ENCODE results near the gene NLRP12.

DNA sequence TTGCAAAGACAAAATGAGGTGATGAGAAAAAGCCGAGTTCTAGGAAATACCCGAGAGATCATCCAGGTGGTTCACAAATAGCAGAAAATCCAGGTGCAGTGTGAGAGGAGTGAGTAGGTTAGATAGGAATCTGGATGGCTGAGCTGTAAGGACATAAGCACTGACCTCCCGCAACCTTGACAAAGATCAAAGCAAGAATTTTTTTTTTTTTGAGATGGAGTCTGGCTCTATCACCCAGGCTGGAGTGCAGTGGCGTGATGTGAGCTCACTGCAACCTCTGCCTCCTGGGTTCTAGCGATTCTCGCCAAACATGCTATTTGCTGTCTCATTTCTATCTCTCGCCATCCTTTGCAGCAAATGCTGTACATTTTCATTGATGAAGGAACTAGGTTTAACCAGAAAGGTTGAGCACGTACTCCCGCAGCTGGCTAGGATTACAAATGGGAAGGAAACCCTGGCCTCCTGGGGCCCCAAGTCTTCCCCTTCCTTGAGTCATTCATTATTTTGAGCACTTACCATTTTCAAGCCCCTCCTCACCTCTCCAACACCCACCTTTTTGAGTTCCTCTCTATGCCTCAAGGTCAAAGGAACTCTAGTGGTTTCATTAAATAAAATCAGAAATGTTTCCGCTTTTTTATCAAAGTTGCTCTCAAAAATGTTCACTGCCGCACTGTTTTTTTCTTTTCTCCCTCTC is 38.8 kb downstream of the NLRP12 start:
- TF ChIP-seq, protein P1, sequence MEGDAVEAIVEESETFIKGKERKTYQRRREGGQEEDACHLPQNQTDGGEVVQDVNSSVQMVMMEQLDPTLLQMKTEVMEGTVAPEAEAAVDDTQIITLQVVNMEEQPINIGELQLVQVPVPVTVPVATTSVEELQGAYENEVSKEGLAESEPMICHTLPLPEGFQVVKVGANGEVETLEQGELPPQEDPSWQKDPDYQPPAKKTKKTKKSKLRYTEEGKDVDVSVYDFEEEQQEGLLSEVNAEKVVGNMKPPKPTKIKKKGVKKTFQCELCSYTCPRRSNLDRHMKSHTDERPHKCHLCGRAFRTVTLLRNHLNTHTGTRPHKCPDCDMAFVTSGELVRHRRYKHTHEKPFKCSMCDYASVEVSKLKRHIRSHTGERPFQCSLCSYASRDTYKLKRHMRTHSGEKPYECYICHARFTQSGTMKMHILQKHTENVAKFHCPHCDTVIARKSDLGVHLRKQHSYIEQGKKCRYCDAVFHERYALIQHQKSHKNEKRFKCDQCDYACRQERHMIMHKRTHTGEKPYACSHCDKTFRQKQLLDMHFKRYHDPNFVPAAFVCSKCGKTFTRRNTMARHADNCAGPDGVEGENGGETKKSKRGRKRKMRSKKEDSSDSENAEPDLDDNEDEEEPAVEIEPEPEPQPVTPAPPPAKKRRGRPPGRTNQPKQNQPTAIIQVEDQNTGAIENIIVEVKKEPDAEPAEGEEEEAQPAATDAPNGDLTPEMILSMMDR (conservative IDR thresholded peaks at IDR 0.05; ENCODE audit: low read depth, low read length): no peak
- no peak for TF ChIP-seq NFE2L2 (IDR thresholded peaks at IDR 0.05; ENCODE audit: low read depth, low read length)
- no peak for TF ChIP-seq SMC3 (IDR thresholded peaks at IDR 0.05; ENCODE audit: low read depth, low read length)
- no peak for TF ChIP-seq FOS (IDR thresholded peaks at IDR 0.05; ENCODE audit: low read depth, low read length)
- no peak for TF ChIP-seq POLR2A (IDR thresholded peaks at IDR 0.05; ENCODE audit: low read depth, low read length)
- TF ChIP-seq RCOR1 (IDR thresholded peaks at IDR 0.05; ENCODE audit: insufficient replicate concordance, low read length): no peak
- TF ChIP-seq CEBPB (IDR thresholded peaks at IDR 0.05; ENCODE audit: low read depth, low read length): no peak
- no peak for TF ChIP-seq RFX5 (IDR thresholded peaks at IDR 0.05; ENCODE audit: low read depth, low read length)
- no peak for TF ChIP-seq MXI1 (IDR thresholded peaks at IDR 0.05; ENCODE audit: borderline replicate concordance, low read depth, low read length)
- no peak for TF ChIP-seq RAD21 (IDR thresholded peaks at IDR 0.05; ENCODE audit: low read length)

Measured in IMR-90 (cell line).